Neural progenitor cell (in vitro differentiated cells): ENCODE results near the gene LRRC75B.

Source experiments
- EZH2 ChIP-seq: fragments of 200-600 bp; sonication (generic); IDR thresholded peaks from 2 replicates; pipeline ENCODE4 v1.6.1; 2017; ENCODE audit warnings: antibody characterized with exemption, mild to moderate bottlenecking, moderate library complexity
- TF ChIP-seq, protein P1 (sequence below): fragments of 200-600 bp; sonication (generic); IDR thresholded peaks from 2 replicates; pipeline ENCODE4 v1.5.1; 2017; ENCODE audit warnings: antibody characterized with exemption, mild to moderate bottlenecking

DNA sequence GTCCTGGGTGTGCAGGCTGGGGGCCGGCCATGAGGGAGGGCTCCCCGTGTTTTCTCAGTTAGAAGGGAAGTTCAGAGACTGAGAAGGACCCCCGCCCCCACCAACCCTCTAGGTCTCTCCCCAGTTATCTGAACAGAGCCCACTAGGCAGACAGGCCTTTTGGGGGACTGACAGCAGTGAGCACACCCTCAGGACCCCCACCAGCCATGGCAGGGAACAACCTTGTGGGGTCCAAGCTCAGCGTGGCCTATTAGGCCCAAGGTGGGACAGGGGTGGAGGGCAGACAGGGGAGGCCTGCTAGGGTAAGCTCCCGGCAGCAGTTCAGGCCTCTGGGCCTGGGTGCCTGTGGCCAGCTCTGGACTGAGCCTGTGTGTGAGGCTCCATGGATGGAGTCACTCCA, 5.6 kb downstream of the LRRC75B start:
- TF ChIP-seq, protein P1, sequence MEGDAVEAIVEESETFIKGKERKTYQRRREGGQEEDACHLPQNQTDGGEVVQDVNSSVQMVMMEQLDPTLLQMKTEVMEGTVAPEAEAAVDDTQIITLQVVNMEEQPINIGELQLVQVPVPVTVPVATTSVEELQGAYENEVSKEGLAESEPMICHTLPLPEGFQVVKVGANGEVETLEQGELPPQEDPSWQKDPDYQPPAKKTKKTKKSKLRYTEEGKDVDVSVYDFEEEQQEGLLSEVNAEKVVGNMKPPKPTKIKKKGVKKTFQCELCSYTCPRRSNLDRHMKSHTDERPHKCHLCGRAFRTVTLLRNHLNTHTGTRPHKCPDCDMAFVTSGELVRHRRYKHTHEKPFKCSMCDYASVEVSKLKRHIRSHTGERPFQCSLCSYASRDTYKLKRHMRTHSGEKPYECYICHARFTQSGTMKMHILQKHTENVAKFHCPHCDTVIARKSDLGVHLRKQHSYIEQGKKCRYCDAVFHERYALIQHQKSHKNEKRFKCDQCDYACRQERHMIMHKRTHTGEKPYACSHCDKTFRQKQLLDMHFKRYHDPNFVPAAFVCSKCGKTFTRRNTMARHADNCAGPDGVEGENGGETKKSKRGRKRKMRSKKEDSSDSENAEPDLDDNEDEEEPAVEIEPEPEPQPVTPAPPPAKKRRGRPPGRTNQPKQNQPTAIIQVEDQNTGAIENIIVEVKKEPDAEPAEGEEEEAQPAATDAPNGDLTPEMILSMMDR: no peak
- no peak for TF ChIP-seq EZH2
